GM19099 (cell line): Measurements from ENCODE around the gene PXDN.

Experiments used
- POLR2A ChIP-seq: IDR thresholded peaks from 3 replicates; pipeline ENCODE4 v1.6.1; 2011; ENCODE audit warnings: low read depth; ENCODE audit not compliant: insufficient read length; ENCODE audit errors: extremely low read depth

PXDN gene

GRCh38 chr2:1663621-1664020, 80.7 kb downstream of the PXDN start:
- no peak for TF ChIP-seq POLR2A

- TF ChIP-seq POLR2A = no peak
Measured at GRCh38 chr2:1662606-1663180, 81.6 kb downstream of the PXDN start.

GRCh38 chr2:1661891-1662605, 82.3 kb downstream of the PXDN start:
- TF ChIP-seq POLR2A = no peak

DNA sequence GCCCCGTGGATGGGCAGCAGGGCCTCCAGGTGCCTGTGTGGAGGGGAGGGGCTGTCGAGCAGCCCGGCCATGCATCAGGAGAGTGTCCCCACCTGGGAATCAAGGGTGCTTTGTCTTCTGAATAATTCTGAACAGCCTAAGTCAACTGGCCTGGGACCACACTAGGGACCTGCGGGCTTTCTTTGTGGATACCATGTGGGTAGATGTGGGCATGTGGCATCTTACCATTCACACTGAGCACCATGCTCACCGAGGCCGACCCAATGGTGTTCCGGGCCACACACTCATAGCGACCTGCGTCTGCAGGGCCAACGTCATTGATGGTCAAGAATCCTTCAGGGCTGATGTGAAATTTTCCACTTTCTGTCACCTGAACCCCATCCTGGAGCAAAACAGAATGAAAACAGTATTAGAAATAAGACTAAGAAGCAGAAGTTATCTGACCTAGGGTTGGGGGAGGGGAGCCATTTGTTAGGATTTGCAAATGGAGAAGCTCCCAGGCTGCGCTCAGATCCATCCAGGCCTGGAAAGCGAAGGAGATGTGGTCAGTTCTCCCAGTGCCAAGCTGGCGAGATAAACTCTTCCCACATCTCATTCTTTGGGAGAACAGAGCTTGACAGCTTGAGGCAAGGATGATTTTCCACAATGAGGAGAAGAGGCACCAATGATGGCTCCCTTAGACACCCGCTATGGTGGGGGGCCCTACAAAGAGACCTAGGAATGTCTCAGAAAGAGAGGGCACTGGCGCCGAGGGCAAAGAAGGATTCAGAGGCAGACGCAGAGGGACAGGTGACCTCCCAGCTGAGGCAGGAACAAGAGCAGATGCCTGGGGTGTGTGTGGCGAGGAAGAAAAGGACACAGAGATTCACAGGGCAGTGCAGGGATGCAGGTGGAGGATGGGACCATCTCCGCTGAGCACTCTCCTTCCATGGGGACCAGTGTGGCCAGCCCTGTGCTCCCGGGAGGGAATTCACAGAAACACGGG, 83.4 kb downstream of the PXDN start:
- TF ChIP-seq POLR2A = no peak

DNA sequence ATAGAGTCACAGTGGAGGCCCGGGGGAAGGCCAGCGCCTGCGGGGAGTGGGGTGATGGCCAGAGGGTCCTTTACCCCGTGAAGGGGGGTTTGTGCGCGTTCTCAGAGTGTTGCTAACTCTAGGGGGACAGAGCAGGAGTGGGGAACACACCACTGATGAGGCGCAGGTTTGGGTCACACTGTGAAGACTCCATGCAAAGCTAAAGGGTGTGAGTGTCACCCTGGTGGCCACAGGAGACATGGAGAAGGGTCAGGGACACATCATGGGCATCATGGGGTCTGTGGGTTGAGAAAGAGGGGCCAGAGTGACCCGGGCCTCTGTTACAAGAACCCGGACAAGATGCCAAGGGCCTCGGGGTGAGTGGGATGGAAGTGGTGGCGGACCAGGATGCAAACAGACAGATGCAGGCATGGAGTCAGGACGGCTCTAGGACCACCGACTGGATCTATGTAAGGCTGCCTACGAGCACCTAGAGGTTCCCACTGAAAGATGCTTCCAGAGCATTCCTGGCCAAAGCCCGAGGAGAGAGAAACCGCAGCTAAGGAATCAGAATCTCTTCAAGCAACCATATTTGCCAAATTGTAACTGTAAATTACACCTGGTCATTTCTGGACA, 84.3 kb downstream of the PXDN start:
- TF ChIP-seq POLR2A = no peak

GRCh38 chr2:1658394-1659151, 85.7 kb downstream of the PXDN start:
- TF ChIP-seq POLR2A = no peak

DNA sequence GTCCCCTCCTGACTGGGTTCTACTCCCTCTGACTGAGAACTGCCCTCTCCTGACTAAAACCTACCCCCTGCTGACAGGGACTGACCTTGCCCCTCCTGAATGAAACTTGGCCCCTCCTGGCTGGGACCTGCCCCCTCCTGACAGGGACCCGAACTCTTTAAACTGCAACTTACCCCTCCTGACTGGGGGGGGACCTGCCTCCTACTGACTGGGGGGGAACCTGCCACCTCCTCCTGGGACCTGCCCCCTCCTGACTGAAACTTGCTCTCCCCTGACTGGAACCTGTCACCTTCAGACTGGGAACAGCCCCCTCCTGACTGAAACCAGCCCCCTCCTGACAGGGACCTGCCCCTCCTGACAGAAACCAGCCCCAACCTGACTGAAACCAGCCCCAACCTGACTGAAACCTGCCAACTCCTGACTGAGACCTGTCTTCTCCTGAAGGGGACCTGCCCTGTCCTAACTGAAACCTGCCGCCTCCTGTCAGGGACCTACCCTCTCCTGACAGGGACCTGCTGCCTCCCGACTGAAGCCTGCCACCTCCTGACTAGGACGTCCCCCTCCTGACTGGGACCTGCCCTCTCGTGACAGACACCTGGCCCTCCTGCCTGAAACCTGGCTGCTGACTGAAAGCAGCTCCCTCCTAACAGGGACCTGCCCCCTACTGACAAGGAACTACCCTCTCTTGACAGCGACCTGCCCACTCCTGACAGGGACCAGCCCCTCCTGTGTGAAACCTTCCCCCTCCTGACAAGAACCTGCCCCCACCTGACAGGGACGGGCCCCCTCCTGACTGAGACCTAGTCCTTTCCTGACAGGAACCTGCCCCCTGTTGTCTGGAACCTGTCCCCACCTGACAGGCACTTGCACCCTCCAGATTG, 87.1 kb downstream of the PXDN start:
- TF ChIP-seq POLR2A = no peak

GRCh38 chr2:1656326-1656960, 87.9 kb downstream of the PXDN start:
- no peak for TF ChIP-seq POLR2A

DNA sequence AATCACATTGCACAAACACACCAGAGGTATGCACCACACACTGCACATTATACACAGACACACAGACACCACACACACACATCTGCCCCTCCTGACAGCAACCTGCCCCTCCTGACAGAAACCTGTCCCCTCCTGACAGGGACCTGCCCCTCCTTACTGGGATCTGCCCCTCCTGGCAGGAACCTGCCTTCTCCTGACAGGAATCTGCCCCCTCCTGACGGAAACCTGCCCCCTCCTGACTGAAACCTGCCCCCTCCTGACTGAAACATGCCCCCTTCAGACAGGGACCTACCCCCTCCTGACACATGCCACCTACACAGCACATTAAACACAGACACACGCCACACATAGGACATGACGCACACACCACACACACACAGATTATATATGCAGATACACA, 88.9 kb downstream of the PXDN start:
- TF ChIP-seq POLR2A = no peak

DNA sequence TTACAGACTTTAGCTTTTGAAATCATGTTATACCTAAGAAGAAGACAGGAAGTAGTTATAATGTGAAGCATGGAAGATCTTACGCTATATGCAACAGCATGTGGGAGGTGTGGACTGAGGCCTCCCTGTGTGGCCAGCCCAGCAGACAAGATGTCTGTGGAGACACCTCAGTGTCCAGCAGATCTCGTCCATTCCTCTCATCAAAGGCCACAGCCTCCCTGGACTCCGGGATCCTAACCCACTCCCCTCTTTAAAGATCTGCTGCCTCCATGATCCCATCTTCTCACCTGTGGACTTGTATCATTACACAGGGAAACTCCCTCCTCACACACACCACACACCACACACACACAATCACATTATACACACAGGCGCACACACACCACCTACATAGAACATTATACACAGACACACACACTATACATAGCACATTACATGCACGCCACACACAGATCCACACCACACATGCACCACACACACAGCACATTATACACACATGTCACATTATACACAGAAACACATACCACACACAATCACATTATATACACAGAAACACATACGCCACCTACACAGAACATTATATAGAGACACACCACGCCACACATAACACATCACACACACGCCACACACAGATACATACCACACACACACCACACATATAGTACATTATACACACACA, 89.5 kb downstream of the PXDN start:
- TF ChIP-seq POLR2A = no peak

GRCh38 chr2:1653956-1654695, 90.2 kb downstream of the PXDN start:
- no peak for TF ChIP-seq POLR2A
